Pancreas (tissue), 10 donors: Measurements from ENCODE around the gene SFMBT2. TPM values are rescaled to one million over a fixed set of nuclear protein-coding genes. Genes with fewer than 3 reads are reported as not detected.

ENCODE experiments used
- ATAC-seq, 4 donors: fragments of 200-7000 bp; cut with Tn5 transposase; one replicate each; pipeline versions ENCODE4 v1.8.0 to v1.9.1; 2020; ENCODE audit warnings: mild to moderate bottlenecking in 4 of 4, moderate library complexity in 4 of 4
- DNase-seq, 6 donors: peaks; one replicate each; pipeline ENCODE4 v3.0.0-alpha.2; 2020
- FAIRE-seq: peaks from 2 replicates; lab custom pipeline; 2012; peaks lifted over from hg19 to GRCh38; lab: Jason Lieb, UNC
- H3K27ac ChIP-seq, 4 donors: fragments of 200-600 bp; sonication (generic); 1 replicate in 3 of 4; 2 replicates in 1 of 4; pipeline versions ENCODE4 v1.5.0 to v1.8.0; 2020
- H3K27me3 ChIP-seq, 4 donors: fragments of 200-600 bp; one replicate each; pipeline ENCODE4 v1.8.0; 2021
- H3K36me3 ChIP-seq, 3 donors: fragments of 200-600 bp; sonication (generic) in 1 of 3; one replicate each; pipeline versions ENCODE4 v1.5.0 to v1.8.0; 2020 to 2021
- H3K4me1 ChIP-seq, 3 donors: fragments of 200-600 bp; one replicate each; pipeline ENCODE4 v1.8.0; 2021
- H3K4me3 ChIP-seq, 4 donors: fragments of 200-600 bp; sonication (generic) in 2 of 4; one replicate each; pipeline versions ENCODE4 v1.5.0 to v1.8.0; 2020 to 2021
- H3K9me3 ChIP-seq, 4 donors: fragments of 200-600 bp; one replicate each; pipeline ENCODE4 v1.8.0; 2021
- CTCF ChIP-seq, 4 donors: fragments of 200-600 bp; sonication (generic) in 3 of 4; IDR thresholded peaks; one replicate each; pipeline versions ENCODE4 v1.5.0 to v1.8.0; 2021; ENCODE audit warnings: antibody characterized with exemption in 4 of 4
- WGBS, 2 donors: extraction: QIAGEN DNeasy Blood & Tissue Kit; methylation state at CpG; one replicate each; pipeline ENCODE4 v1.1.7; 2013; 5-methylcytosine and 5-hydroxymethylcytosine counted together
- intact Hi-C, 3 donors: fragments of 100-400 bp; cut with DNase I; formaldehyde crosslinking; loops; one replicate each; pipeline versions ENCODE4 v1.11.1 to v1.14.2; 2022
- polyA plus RNA-seq, 2 donors: library from polyadenylated mRNA; stranded (reverse); fragments of 200-250 nt; gene quantifications; one replicate each; pipeline ENCODE4 v1.2.3, GENCODE V29; 2013
- total RNA-seq, 6 donors: library from RNA; stranded (reverse); fragmentation: NEBNext Ultra II Directional in 4 of 6; extraction: Animal tissue kit (Norgen Biotek cat#: 25700) in 4 of 6; gene quantifications; one replicate each; pipeline versions ENCODE4 v1.2.1 to v1.2.4, GENCODE V29; 2021 to 2023
- donor health status: healthy with polysubstance abuse.
- donor health status: DM: no; HTN: no; CAD: no; lungs with moderate emphysema.
- donor health status: DM: no; HTN: no; CAD: no.
- donor health status: control.
- donor health status: control.
- donor health status: Bipolar disorder and iron deficiency.
- donor health status: DM: yes; HTN: yes; CAD: no.
- donor health status: DM: no; HTN: no; CAD: no.
- donor health status: DM: no; HTN: no; CAD: no.
- donor health status: DM: yes; HTN: yes; CAD: no.

The SFMBT2 gene
- total and polyA plus RNA-seq, 8 donors: 0.65 to 9.4 (median 1.9) TPM

DNA sequence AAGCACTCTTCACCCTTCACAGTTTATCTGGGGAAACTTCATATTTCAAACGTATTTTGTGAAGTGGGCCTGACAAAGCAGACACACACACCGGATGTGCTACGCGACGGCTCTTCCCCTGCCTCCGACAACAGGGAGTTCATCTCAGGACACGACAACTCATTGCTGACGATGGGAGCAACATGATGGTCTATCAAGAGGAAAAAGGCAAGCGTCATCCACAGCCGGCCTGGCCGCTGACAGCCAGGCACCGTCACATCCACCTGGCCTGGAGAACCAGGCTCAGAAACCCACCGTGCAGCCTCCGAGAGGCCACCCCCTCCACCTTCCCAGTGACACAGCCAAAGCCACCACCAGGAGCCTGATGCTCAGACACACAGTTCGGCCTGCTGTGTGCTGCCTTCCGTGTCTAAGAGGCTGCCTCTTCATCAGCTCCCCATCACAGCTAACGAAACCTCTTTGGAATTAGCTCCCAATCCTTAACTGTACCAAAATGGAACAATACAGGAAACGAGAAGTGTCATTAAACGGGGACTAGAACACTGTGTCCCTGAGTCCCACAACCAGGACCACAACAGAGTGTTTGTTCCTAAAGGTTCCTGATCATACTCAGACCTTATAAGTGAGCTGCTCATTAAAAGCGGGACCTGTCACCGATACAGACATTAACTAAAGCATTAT is 76.7 kb downstream of the SFMBT2 start:
- 77 to 83% methylated on average over 21 of the region's 21 CpGs for WGBS, 2 donors
- DNase-seq (no peak), ATAC-seq (no peak), FAIRE-seq (no peak)
- no peak overlapping the region for H3K4me3 ChIP-seq
- intact Hi-C loops: no loop called here
- no peaks in the 10 kb centered on the region for H3K36me3 ChIP-seq
- no peaks in the 10 kb centered on the region for H3K9me3 ChIP-seq
- no peak for TF ChIP-seq CTCF (IDR thresholded peaks at IDR 0.05)
- no peaks in the 10 kb centered on the region for H3K4me1 ChIP-seq
- H3K27ac ChIP-seq: no peak overlapping the region
- H3K27me3 ChIP-seq: no peaks in the 10 kb centered on the region

DNA sequence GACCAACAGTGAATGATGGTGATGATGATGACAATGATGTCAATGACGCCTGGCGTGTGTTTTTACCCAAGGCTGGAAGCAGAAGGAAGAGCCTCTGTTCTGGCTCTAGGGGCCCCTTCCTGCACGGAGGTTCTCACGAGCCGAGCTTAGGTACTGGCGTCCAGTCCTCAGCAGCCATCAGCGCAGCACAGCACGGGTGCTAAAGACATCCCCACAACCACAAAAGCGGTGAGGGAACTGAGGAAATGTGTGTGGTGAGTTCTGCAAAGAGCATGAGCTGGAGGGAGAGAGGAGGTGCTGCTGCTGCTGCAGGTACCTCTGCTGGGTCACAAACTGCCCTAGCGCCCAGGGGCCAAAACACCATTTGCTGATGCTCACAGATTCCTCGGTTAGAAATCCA is 81.6 kb downstream of the SFMBT2 start:
- DNase-seq (no peak), FAIRE-seq (no peak), ATAC-seq (no peak)
- intact Hi-C loops: no loop called here
- Histone ChIP-seq H3K27me3 (no peaks in the 10 kb centered on the region), H3K36me3 (no peaks in the 10 kb centered on the region), H3K4me1 (no peaks in the 10 kb centered on the region), H3K4me3 (no peak overlapping the region), H3K27ac (no peak overlapping the region), H3K9me3 (no peaks in the 10 kb centered on the region)
- no peak for TF ChIP-seq CTCF (IDR thresholded peaks at IDR 0.05)
- 73 to 92% methylated on average over 11 of the region's 11 CpGs for WGBS, 2 donors

DNA sequence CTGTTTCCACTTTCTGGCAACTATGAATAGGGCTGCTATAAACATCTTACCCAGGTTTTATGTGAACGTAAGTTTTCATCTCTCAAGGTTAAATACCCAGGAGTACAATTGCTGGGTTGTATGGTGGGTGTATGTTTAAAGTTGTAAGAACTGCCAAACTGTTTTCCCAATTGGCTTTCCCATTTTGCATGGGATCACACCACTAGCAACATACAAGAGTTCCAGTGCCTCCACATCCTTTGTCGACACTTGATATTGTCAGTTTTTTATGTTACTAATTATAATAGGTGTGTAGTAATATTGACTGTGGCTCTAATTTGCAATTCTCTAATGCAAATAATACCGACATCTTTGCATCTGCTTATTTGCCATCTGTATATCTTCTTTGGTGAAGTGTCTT is 82.9 kb downstream of the SFMBT2 start:
- H3K4me3 ChIP-seq: no peak overlapping the region
- no peak overlapping the region for H3K27ac ChIP-seq
- WGBS, 2 donors: 78 to 88% methylated on average over 3 of the region's 3 CpGs
- TF ChIP-seq CTCF (IDR thresholded peaks at IDR 0.05): no peak
- no peak for ATAC-seq
- H3K9me3 ChIP-seq: no peaks in the 10 kb centered on the region
- no peak for DNase-seq
- intact Hi-C loops: no loop called here
- H3K4me1 ChIP-seq: no peaks in the 10 kb centered on the region
- FAIRE-seq: no peak
- H3K36me3 ChIP-seq: no peaks in the 10 kb centered on the region
- H3K27me3 ChIP-seq: no peaks in the 10 kb centered on the region

GRCh38 chr10:7322623-7323022 is 88.2 kb downstream of the SFMBT2 start:
- Histone ChIP-seq H3K27me3 (no peaks in the 10 kb centered on the region), H3K9me3 (no peaks in the 10 kb centered on the region), H3K36me3 (no peaks in the 10 kb centered on the region), H3K4me1 (no peaks in the 10 kb centered on the region), H3K27ac (no peak overlapping the region), H3K4me3 (no peak overlapping the region)
- no peak for TF ChIP-seq CTCF (IDR thresholded peaks at IDR 0.05)
- ATAC-seq (no peak), FAIRE-seq (no peak), DNase-seq (no peak)
- WGBS, 2 donors: 79 to 95% methylated on average over 1 of the region's 1 CpG
- intact Hi-C loops: no loop called here

- Histone ChIP-seq H3K27ac (no peak overlapping the region), H3K36me3 (no peaks in the 10 kb centered on the region), H3K27me3 (no peaks in the 10 kb centered on the region), H3K4me3 (no peak overlapping the region), H3K9me3 (no peaks in the 10 kb centered on the region), H3K4me1 (no peaks in the 10 kb centered on the region)
- 75 to 91% methylated on average over 7 of the region's 7 CpGs for WGBS, 2 donors
- DNase-seq (no peak), FAIRE-seq (no peak), ATAC-seq (peak in 2 of 4 donors; percentile 39 to 67)
- TF ChIP-seq CTCF (IDR thresholded peaks at IDR 0.05): no peak
- intact Hi-C loops: no loop called here
Observed at GRCh38 chr10:7320072-7320471, 90.8 kb downstream of the SFMBT2 start.
